HTERT RPE-1 (cell line): ENCODE measurements around the gene GATC.

Experiments
- in situ Hi-C: fragments of 300-500 bp; cut with MboI; formaldehyde crosslinking; loops from 4 replicates; pipeline ENCODE4 v1.14.3; 2020; ENCODE audit warnings: low sequenced_read_pairs

The GATC gene

GRCh38 chr12:120445911-120446843 lies at the start of gene GATC, which contains the start of gene TRIAP1:
TSS of gene GATC (plus strand) at chr12:120446444. CDS start at chr12:120446481, 37 bp downstream.
TSS of gene TRIAP1 (minus strand) at chr12:120446384. CDS start at chr12:120446372, 12 bp downstream.
- in situ Hi-C loops, result no loop called here

DNA sequence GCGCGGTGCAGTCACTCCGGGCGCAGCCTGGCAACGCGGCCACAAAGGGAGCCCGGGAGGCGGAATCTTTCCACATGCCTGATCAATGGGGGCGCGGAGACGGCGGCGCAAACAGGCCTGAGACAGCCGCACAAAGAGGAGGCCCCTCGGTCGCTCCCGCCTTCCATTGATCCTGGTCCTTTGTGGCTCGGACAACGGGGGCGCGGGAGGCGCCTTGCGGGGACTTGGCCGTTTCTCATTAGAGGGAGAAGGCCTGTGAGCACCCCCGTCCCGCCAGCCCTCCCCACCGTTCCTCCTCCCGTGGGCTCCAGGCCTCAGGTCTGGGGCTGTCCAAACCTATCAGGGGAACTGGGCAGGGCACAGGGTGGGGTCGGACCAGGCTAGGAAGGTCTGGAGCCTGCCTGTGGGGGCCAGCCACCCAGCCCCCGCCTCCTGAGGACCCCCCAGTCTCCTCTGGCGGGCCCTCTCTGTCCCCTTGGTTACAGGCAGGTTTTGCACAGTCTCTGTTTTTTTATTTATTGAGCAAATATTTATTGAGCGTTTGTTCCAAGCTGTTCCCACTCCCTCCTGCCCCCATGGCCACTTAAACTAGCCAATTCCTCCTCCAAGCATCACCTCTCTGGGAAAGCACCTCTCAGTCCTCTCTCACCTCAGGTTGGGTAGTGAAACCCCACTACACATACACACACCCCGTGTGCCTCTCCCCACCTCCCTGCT lies 48.3 kb upstream of the GATC start:
- in situ Hi-C loops, result no loop called here

GRCh38 chr12:120399531-120399930 lies 46.7 kb upstream of the GATC start:
- in situ Hi-C loops, result no loop called here

- in situ Hi-C loops, result no loop called here
Observed at GRCh38 chr12:120402217-120402616, 44.0 kb upstream of the GATC start.

- in situ Hi-C loops, result no loop called here
Observed at GRCh38 chr12:120403869-120404268, 42.4 kb upstream of the GATC start.

DNA sequence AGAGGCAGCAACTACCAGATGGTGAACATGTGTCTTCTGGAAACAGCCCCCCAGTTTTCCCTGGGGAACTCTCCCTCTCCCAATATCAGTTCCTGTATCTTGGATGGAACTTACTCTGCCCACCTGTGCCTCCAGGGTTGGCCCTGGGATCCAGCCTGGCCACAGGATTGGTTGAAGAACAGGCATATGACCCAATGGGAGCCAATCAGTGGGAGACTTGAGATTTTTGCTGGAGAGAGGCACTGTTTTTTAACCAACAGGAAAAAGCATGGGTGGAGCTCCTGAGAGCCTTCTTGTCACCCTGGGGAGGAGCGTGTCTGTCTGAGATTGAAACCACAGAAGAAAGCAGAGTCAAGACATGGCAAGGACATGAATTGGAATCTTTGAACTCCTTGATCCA lies 42.0 kb upstream of the GATC start:
- in situ Hi-C loops, result no loop called here

DNA sequence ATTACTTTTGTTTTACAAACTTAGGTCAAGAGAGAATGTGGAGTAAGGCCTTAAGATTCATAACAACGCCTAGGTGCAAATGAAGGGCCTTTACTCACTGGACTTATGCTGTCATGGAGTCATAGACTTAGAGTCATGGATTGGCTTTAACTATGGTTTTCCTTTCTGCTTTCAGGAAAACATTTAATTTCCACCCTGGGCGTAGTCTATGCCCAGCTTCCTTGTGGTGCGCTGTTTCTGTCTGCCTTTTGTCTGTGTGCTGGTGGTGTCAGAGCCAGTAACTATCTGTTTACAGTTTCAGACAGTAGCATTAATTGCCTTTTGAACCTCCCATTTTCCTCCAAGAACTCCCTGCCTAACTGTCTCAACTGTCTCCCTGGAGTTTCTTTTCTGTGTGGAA lies 40.2 kb upstream of the GATC start:
- in situ Hi-C loops, result no loop called here

GRCh38 chr12:120406553-120406952 lies 39.7 kb upstream of the GATC start:
- in situ Hi-C loops, result no loop called here

- in situ Hi-C loops, result no loop called here
Observed at GRCh38 chr12:120408771-120409170, 37.5 kb upstream of the GATC start.

- in situ Hi-C loops, result no loop called here
Observed at GRCh38 chr12:120412421-120412820, 33.8 kb upstream of the GATC start.

DNA sequence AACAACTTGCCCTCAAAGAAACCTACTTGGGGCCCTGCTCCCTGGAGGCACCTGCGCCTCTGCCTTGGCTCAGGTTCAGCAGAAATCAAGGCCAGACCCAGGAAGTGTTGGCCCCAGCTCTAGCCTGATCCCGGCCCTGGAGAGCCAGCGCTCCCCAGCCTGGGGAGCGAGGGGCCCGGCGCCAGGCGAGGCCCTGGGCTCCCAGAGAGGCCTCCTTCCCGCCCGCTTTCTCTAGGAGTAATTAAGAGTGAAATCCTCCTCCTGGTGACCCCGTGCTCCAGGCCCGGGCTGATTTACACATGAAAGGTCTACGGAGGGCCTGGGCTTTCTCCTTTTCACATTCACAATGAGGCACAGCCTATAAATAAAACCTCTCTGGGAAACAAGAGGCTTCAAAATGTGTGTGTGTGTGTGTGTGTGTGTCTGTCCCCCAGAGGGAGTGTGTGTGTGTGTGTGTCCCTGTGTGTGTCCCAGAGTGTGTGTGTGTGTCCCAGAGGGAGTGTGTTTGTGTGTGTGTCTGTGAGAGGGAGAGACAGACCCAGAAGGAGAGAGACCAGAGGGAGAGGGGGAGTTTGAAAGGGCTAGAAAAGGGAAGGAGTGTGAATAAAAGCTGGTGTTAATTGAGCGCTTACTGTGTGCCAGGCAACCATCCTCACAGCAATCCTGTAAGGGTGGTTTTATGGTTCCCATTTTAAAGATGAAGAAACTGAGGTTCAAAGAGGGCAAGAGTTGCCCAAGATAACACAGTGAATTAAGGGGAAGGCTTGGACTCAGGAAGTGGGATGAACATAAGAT lies 32.1 kb upstream of the GATC start:
- in situ Hi-C loops, result no loop called here

GRCh38 chr12:120416490-120417216 lies 29.6 kb upstream of the GATC start:
- in situ Hi-C loops, result no loop called here

GRCh38 chr12:120417917-120418580 lies 28.2 kb upstream of the GATC start:
- in situ Hi-C loops, result no loop called here

GRCh38 chr12:120421701-120422100 lies 24.5 kb upstream of the GATC start:
- in situ Hi-C loops, result no loop called here

- in situ Hi-C loops, result no loop called here
Observed at GRCh38 chr12:120422892-120423456, 23.3 kb upstream of the GATC start.

DNA sequence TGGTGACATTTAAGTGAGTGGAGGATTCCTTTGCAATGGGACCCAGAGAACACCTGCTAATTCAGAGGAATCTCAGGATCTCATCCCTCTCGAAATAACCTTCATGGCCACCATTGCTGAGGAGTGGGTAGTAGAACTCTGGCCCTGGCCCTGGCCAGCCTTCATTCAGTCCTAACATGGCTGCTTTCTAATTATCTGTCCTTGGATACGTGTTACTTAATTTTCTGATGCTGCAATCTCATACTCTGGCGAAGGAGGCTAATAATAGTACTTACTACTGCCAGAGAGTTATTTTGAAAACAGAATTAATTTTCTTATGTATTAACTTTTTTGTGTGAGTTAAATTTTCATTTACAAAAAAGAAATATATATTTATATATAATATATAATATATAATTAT lies 20.4 kb upstream of the GATC start:
- in situ Hi-C loops, result no loop called here

DNA sequence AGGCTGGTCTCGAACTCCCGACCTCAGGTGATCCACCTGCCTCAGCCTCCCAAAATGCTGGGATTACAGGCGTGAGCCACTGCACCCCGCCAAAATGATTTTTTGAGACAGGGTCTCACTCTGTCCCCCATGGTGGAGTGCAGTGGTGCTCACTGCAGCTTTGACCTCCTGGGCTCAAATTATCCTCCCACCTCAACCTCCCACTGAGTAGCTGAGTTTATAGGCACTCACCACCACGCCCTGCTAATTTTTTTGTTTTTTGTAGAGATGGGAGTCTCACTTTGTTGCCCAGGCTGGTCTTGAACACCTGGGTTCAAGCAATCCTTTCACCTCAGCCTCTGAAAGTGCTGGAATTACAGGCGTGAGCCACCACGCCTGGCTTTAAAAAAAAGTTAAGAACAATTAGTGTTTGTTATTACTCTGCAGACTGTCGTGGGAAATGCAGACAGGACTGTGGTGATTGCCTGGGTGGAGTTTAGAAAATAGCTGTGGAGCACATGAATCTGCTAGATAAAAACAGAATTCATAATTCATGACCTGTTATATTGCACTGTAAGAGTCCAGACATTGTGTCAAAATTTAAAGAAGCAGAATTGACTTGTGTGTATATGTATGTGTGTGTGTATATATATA lies 17.5 kb upstream of the GATC start:
- in situ Hi-C loops, result no loop called here

DNA sequence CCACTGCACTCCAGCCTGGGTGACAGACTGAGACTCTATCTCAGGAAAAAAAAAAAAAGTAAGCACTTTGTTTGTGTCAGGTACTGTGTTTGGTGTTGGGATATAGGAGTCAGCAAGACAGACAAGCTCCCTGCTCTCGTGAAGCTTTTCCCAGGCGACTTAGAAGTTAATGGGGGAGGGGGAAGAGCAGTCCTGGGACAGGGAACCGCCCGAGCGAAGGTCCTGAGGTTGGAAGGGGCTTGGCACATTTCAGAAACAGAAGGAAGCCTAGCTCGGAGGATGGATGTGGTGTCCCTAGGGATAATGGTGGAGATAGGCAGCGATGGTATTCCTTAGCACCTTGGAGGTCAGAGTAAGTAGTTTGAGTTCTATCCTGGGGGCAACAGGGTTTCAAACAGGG lies 16.9 kb upstream of the GATC start:
- in situ Hi-C loops, result no loop called here
